Naive thymus-derived CD4-positive, alpha-beta T cell (primary cell): ENCODE measurements around the gene SLC37A1. TPM values are rescaled to one million over a fixed set of nuclear protein-coding genes. Genes with fewer than 3 reads are reported as not detected.
A peak's percentile ranks its signal among the peaks of the same experiment; 100 is the strongest.

ENCODE experiments used
- ATAC-seq: fragments of 150-1000 bp; cut with Tn5 transposase; 2 replicates; pipeline ENCODE4 v1.10.0; 2021; ENCODE audit warnings: mild to moderate bottlenecking, moderate library complexity
- CTCF ChIA-PET: fragments of 350-600 bp; sonication (Branson Sonifier 250); formaldehyde crosslinking; loops from one replicate; lab custom pipeline; 2021; ENCODE audit warnings: antibody characterized with exemption; lab: Charles Lee
- POLR2A ChIA-PET: fragments of 350-600 bp; sonication (Branson Sonifier 250); formaldehyde crosslinking; loops from one replicate; lab custom pipeline; 2021; ENCODE audit warnings: antibody characterized with exemption, inconsistent platforms; lab: Charles Lee
- DNase-seq, 9 donors: peaks; one replicate each; pipeline versions ENCODE4 v3.0.0 to v3.0.0-alpha.2; 2020 to 2022; ENCODE audit warnings: mixed read lengths in 1 of 9
- H3K27ac ChIP-seq: one replicate; pipeline ENCODE4 v1.7.0; 2013; ENCODE audit warnings: mild to moderate bottlenecking, low read depth, low read length, moderate library complexity
- H3K27me3 ChIP-seq, 2 donors: one replicate each; pipeline ENCODE4 v1.7.0; 2013; ENCODE audit warnings: low read length in 2 of 2, mild to moderate bottlenecking in 2 of 2, moderate library complexity in 2 of 2; ENCODE audit not compliant: control insufficient read depth in 2 of 2, insufficient read depth in 2 of 2
- H3K36me3 ChIP-seq, 3 experiments: 1 replicate in 2 of 3; 2 replicates in 1 of 3; pipeline ENCODE4 v1.7.0; 2013; ENCODE audit warnings: low read length in 3 of 3, mild to moderate bottlenecking in 3 of 3, moderate library complexity in 1 of 3; ENCODE audit not compliant: insufficient read depth in 3 of 3, control insufficient read depth in 2 of 3
- H3K4me1 ChIP-seq, 2 donors: one replicate each; pipeline ENCODE4 v1.7.0; 2013; ENCODE audit warnings: low read length in 2 of 2, mild to moderate bottlenecking in 2 of 2, moderate library complexity in 1 of 2; ENCODE audit not compliant: control insufficient read depth in 2 of 2, insufficient read depth in 2 of 2
- H3K4me3 ChIP-seq: 2 replicates; pipeline ENCODE4 v1.7.0; 2013; ENCODE audit warnings: mild to moderate bottlenecking, low read length
- H3K9me3 ChIP-seq, 3 experiments: 1 replicate in 2 of 3; 2 replicates in 1 of 3; pipeline ENCODE4 v1.7.0; 2013; ENCODE audit warnings: low read length in 3 of 3; ENCODE audit not compliant: control insufficient read depth in 2 of 3
- H3K27ac Mint-ChIP-seq, 9 donors: one replicate each; pipeline ENCODE4 v1.8.0; 2020 to 2022; ENCODE audit warnings: mixed read lengths in 9 of 9, mild to moderate bottlenecking in 8 of 9, moderate library complexity in 5 of 9, inconsistent platforms in 2 of 9
- H3K27me3 Mint-ChIP-seq, 5 donors: one replicate each; pipeline ENCODE4 v1.8.0; 2021 to 2022; ENCODE audit warnings: mixed read lengths in 5 of 5, mild to moderate bottlenecking in 1 of 5
- H3K36me3 Mint-ChIP-seq, 5 donors: one replicate each; pipeline ENCODE4 v1.8.0; 2020 to 2022; ENCODE audit warnings: mixed read lengths in 5 of 5, mild to moderate bottlenecking in 3 of 5, inconsistent platforms in 1 of 5
- H3K4me1 Mint-ChIP-seq, 7 donors: one replicate each; pipeline ENCODE4 v1.8.0; 2020 to 2022; ENCODE audit warnings: mixed read lengths in 7 of 7, mild to moderate bottlenecking in 3 of 7, inconsistent platforms in 1 of 7
- H3K4me3 Mint-ChIP-seq, 10 donors: one replicate each; pipeline ENCODE4 v1.8.0; 2020 to 2022; ENCODE audit warnings: mild to moderate bottlenecking in 10 of 10, mixed read lengths in 10 of 10, moderate library complexity in 6 of 10, inconsistent platforms in 2 of 10
- H3K9me3 Mint-ChIP-seq, 11 donors: one replicate each; pipeline ENCODE4 v1.8.0; 2020 to 2022; ENCODE audit warnings: mixed read lengths in 11 of 11, mild to moderate bottlenecking in 4 of 11, inconsistent platforms in 1 of 11, moderate library complexity in 1 of 11
- intact Hi-C, 2 donors: fragments of 100-400 bp; cut with micrococcal nuclease; formaldehyde crosslinking; loops; one replicate each; pipeline ENCODE4 v1.15.1; 2023
- polyA plus RNA-seq, 2 donors: library from polyadenylated mRNA; unstranded; fragments of 300-500 nt; fragmentation: Illumina TruSeq; gene quantifications; one replicate each; pipeline ENCODE4 v1.2.3, GENCODE V29; 2021
- total RNA-seq, 6 experiments: library from RNA in 5 of 6; stranded (reverse) in 5 of 6; gene quantifications; 1 replicate in 5 of 6; 2 replicates in 1 of 6; pipeline ENCODE4 v1.2.3 and lab custom pipeline; 2021 to 2026

Gene SLC37A1
- total and polyA plus RNA-seq, 7 experiments from 2014 or later, result 4.4 to 23.2 (median 15.8) TPM

- intact Hi-C loops, result no loop called here
- Histone ChIP-seq H3K4me3 (no peak overlapping the region), H3K4me1 (no peaks in the 10 kb centered on the region), H3K27ac (no peak overlapping the region), H3K27me3 (no peaks in the 10 kb centered on the region), H3K36me3 (no peaks in the 10 kb centered on the region), H3K9me3 (no peaks in the 10 kb centered on the region)
- H3K4me3 Mint-ChIP-seq, result no peak overlapping the region
- ChIA-PET POLR2A (no interaction called here), CTCF (no interaction called here)
- H3K4me1 Mint-ChIP-seq, result peaks cover 0 to 5% (median 0%) of the 10 kb centered on the region in 7 donors
- peaks cover 0 to 4% (median 0%) of the 10 kb centered on the region in 5 donors for H3K27me3 Mint-ChIP-seq
- no peak for ATAC-seq
- peak overlapping the region in 1 of 9 donors; percentile 47 for H3K27ac Mint-ChIP-seq
- DNase-seq, result no peak
- H3K36me3 Mint-ChIP-seq, result peaks cover 0 to 4% (median 0%) of the 10 kb centered on the region in 5 donors
- peaks cover 0 to 6% (median 0%) of the 10 kb centered on the region in 11 donors for H3K9me3 Mint-ChIP-seq
These were observed 84.6 kb downstream of the SLC37A1 start for GRCh38 chr21:42598159-42598735.

DNA sequence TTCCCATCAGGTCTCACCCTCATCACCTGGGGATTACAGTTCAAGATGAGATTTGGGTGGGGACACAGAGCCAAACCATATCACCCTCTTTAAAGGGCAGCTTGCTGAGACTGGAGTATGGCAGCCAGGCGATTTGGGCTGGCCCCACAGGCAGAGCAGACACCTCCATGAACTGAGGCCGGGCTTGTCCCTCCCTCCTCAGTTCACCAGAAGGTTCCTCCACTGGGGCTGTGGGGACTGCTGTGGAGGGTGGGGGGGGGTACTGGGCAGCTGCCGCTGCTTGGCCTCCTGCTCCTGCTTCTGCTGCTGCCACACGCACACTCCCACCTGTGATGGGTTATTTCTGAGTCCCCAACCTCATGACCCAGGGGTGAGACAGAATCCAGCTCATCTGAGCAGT, 85.8 kb downstream of the SLC37A1 start:
- Mint-ChIP-seq H3K27me3 (peaks cover 0 to 4% (median 0%) of the 10 kb centered on the region in 5 donors), H3K36me3 (peaks cover 0 to 12% (median 4%) of the 10 kb centered on the region in 5 donors), H3K9me3 (peaks cover 0 to 10% (median 4%) of the 10 kb centered on the region in 11 donors), H3K27ac (no peak overlapping the region), H3K4me1 (no peaks in the 10 kb centered on the region), H3K4me3 (no peak overlapping the region)
- H3K27ac ChIP-seq, result no peak overlapping the region
- no peaks in the 10 kb centered on the region for H3K36me3 ChIP-seq
- ATAC-seq (no peak), DNase-seq (no peak)
- ChIA-PET CTCF (no interaction called here), POLR2A (no interaction called here)
- no peaks in the 10 kb centered on the region for H3K9me3 ChIP-seq
- intact Hi-C loops, result no loop called here
- H3K4me1 ChIP-seq, result no peaks in the 10 kb centered on the region
- no peaks in the 10 kb centered on the region for H3K27me3 ChIP-seq
- H3K4me3 ChIP-seq, result no peak overlapping the region

- Histone ChIP-seq H3K27ac (no peak overlapping the region), H3K4me1 (no peaks in the 10 kb centered on the region), H3K36me3 (no peaks in the 10 kb centered on the region), H3K9me3 (peaks cover 0 to 4% (median under 1%) of the 10 kb centered on the region in 3 experiments), H3K27me3 (no peaks in the 10 kb centered on the region), H3K4me3 (no peak overlapping the region)
- no peak overlapping the region for H3K4me3 Mint-ChIP-seq
- peaks cover 0 to 4% (median 0%) of the 10 kb centered on the region in 5 donors for H3K27me3 Mint-ChIP-seq
- POLR2A ChIA-PET, result no interaction called here
- intact Hi-C loops, result no loop called here
- H3K27ac Mint-ChIP-seq, result no peak overlapping the region
- peaks cover 0 to 14% (median 5%) of the 10 kb centered on the region in 11 donors for H3K9me3 Mint-ChIP-seq
- no peak for ATAC-seq
- peaks cover 0 to 12% (median 4%) of the 10 kb centered on the region in 5 donors for H3K36me3 Mint-ChIP-seq
- CTCF ChIA-PET, result interaction anchor here (0.5 kb wide), 1 partner anchor 51 kb away, joined by 3 read pairs; no protein-coding TSS in a partner anchor
- DNase-seq, result no peak
- H3K4me1 Mint-ChIP-seq, result no peaks in the 10 kb centered on the region
These were observed 86.3 kb downstream of the SLC37A1 start for GRCh38 chr21:42599962-42600361.

- H3K36me3 ChIP-seq, result no peaks in the 10 kb centered on the region
- intact Hi-C loops, result no loop called here
- no peak overlapping the region for H3K4me3 ChIP-seq
- Mint-ChIP-seq H3K4me3 (no peak overlapping the region), H3K9me3 (peaks cover 0 to 29% (median 14%) of the 10 kb centered on the region in 11 donors), H3K27me3 (peaks cover 0 to 6% (median 0%) of the 10 kb centered on the region in 5 donors), H3K36me3 (peaks cover 3 to 12% (median 5%) of the 10 kb centered on the region in 5 donors), H3K27ac (no peak overlapping the region), H3K4me1 (no peaks in the 10 kb centered on the region)
- H3K27me3 ChIP-seq, result no peaks in the 10 kb centered on the region
- no peak for DNase-seq
- H3K27ac ChIP-seq, result no peak overlapping the region
- no peak for ATAC-seq
- POLR2A ChIA-PET, result interaction anchor here (0.6 kb wide), 1 partner anchor 29 kb away, joined by 3 read pairs; no protein-coding TSS in a partner anchor
- peaks cover 0 to 12% (median 3%) of the 10 kb centered on the region in 3 experiments for H3K9me3 ChIP-seq
- no peaks in the 10 kb centered on the region for H3K4me1 ChIP-seq
- CTCF ChIA-PET, result no interaction called here
These were observed 88.0 kb downstream of the SLC37A1 start for GRCh38 chr21:42601656-42602055.

DNA sequence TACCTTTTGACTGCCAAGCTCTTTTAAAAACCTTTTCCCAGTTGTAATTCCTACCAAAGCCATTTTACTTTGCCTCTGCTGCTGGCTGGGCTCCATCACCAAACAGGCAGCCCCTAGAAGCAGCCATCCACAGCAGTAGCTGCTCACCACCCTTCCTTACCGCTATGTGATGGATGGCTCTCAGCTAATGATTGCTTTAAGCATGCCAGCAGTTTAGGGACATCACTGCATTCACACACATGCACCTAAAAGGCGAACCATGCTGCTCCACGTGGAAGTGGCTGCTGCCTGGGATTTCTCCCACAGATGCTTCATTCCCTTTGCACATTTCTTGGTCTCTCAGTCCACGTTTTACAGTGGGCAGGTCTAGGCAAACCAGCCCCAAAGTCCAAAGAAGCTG, 93.5 kb downstream of the SLC37A1 start:
- POLR2A ChIA-PET, result no interaction called here
- no peak for ATAC-seq
- no peak overlapping the region for H3K27ac Mint-ChIP-seq

GRCh38 chr21:42607525-42608102, 94.0 kb downstream of the SLC37A1 start:
- H3K27me3 Mint-ChIP-seq, result peaks cover 0 to 6% (median 0%) of the 10 kb centered on the region in 5 donors
- CTCF ChIA-PET, result interaction anchor here (0.6 to 1.0 kb wide), 3 partner anchors 45 to 217 kb away, joined by 3 to 5 read pairs (median 3); no protein-coding TSS in a partner anchor
- POLR2A ChIA-PET, result no interaction called here

More for the DNA sequence above, 93.5 kb downstream of the SLC37A1 start:
- H3K4me3 Mint-ChIP-seq, result no peak overlapping the region
- H3K27me3 Mint-ChIP-seq, result peaks cover 0 to 6% (median 0%) of the 10 kb centered on the region in 5 donors
- no peaks in the 10 kb centered on the region for H3K27me3 ChIP-seq
- DNase-seq, result no peak
- H3K4me1 Mint-ChIP-seq, result peaks cover 4 to 17% (median 12%) of the 10 kb centered on the region in 7 donors
- intact Hi-C loops, result no loop called here
- CTCF ChIA-PET, result interaction anchor here (0.6 to 1.0 kb wide), 3 partner anchors 46 to 218 kb away, joined by 3 to 5 read pairs (median 3); no protein-coding TSS in a partner anchor
- H3K4me3 ChIP-seq, result no peak overlapping the region
- H3K36me3 ChIP-seq, result no peaks in the 10 kb centered on the region
- H3K4me1 ChIP-seq, result no peaks in the 10 kb centered on the region
- peaks cover 3 to 17% (median 8%) of the 10 kb centered on the region in 5 donors for H3K36me3 Mint-ChIP-seq
- peaks cover 0 to 33% (median 19%) of the 10 kb centered on the region in 11 donors for H3K9me3 Mint-ChIP-seq
- H3K9me3 ChIP-seq, result peaks cover 0 to 12% (median 3%) of the 10 kb centered on the region in 3 experiments
- no peak overlapping the region for H3K27ac ChIP-seq

More at GRCh38 chr21:42607525-42608102, 94.0 kb downstream of the SLC37A1 start:
- Mint-ChIP-seq H3K27ac (no peak overlapping the region), H3K4me1 (peaks cover 4 to 17% (median 12%) of the 10 kb centered on the region in 7 donors), H3K4me3 (no peak overlapping the region), H3K36me3 (peaks cover 3 to 18% (median 8%) of the 10 kb centered on the region in 5 donors), H3K9me3 (peaks cover 4 to 37% (median 24%) of the 10 kb centered on the region in 11 donors)
- Histone ChIP-seq H3K36me3 (no peaks in the 10 kb centered on the region), H3K4me3 (no peak overlapping the region), H3K4me1 (no peaks in the 10 kb centered on the region), H3K9me3 (peaks cover 0 to 17% (median 3%) of the 10 kb centered on the region in 3 experiments), H3K27me3 (no peaks in the 10 kb centered on the region), H3K27ac (no peak overlapping the region)
- DNase-seq (no peak), ATAC-seq (no peak)
- intact Hi-C loops, result no loop called here
